HG03558 (cell line): ENCODE measurements around the gene KCNJ11.

ENCODE experiments used
- ATAC-seq: cut with Tn5 transposase; IDR thresholded peaks from one replicate; pipeline ENCODE4 v1.9.1; 2021; ENCODE audit warnings: moderate number of reproducible peaks; ENCODE audit not compliant: unreplicated experiment; ENCODE audit errors: extremely low read depth

Gene KCNJ11

DNA sequence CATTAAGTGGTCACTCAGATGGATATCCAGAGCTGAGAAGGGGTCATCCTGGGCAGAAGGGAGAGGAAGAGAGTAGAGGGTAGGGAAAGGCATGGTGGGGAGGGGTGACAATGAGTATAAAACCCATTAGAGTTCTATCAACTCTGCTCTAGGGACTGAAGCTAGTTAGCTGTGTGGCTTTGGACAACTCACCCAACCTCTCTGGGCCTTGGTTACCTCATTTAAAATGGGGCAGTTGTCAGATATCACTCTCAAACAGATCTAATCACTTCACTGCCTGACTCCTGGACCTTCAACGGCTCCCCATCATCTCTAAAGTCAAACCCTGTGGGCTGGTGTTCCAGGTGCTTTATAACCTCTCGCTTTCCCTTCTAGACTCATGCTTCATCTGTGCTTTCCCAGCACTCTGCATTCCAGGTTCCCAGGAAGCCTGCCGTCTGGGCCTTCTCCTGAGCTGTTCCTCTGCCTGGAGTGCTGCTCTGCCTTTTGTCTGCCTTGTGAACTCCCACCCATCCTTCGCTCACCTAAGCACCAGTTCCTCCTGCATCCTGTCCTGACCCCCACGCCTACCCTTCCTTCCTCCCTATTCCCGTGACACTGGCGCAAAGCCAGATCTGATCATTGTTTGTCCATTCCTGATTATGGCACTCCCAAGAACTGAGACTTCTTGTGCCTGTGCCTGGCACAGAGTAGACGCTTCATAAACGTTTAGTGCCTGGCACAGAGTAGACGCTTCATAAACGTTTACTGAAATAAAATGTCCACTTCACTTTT lies 22.3 kb upstream of the KCNJ11 start:
- no peak for ATAC-seq

- no peak for ATAC-seq
Observed at GRCh38 chr11:17408641-17409040, 20.2 kb upstream of the KCNJ11 start.

DNA sequence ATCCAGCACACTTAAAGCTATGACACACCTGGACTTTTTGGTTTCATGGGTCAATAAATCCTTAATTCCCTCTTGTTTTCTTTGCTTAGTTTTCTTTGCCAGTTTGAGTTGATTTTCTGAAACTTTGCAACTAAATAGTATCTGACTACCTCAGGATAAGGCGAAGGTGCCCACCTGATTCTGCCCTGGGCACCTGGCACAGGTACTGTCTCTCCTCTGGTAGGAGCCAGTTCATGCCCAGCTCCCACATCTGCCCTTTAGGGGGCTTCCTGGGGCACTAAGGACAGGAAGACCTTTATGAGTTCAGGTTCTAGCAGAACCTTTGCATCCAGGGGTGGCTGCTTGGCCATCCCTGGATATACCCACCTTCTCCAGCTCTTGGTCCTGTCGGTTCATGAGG lies 19.6 kb upstream of the KCNJ11 start:
- ATAC-seq, result no peak

DNA sequence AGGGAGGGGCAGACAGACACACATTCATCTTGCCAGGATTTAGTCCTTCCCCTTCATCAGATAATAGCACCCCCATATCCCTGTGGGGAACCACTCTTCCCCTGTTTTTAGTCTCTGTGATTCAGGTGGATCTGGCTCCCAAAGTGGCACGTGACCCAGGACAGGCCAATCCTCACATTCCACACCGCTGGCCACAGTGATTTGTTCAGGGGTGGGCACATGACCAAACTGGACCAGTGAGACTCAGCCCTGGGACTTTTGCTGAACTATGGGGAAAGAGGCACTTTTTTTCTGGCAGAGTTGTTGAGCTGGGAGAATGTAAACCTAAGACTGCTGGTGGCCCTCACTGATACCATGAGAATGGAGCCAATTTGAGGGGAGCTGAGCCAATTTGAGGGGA lies 19.1 kb upstream of the KCNJ11 start:
- no peak for ATAC-seq

GRCh38 chr11:17406818-17407149 lies 18.3 kb upstream of the KCNJ11 start:
- no peak for ATAC-seq

DNA sequence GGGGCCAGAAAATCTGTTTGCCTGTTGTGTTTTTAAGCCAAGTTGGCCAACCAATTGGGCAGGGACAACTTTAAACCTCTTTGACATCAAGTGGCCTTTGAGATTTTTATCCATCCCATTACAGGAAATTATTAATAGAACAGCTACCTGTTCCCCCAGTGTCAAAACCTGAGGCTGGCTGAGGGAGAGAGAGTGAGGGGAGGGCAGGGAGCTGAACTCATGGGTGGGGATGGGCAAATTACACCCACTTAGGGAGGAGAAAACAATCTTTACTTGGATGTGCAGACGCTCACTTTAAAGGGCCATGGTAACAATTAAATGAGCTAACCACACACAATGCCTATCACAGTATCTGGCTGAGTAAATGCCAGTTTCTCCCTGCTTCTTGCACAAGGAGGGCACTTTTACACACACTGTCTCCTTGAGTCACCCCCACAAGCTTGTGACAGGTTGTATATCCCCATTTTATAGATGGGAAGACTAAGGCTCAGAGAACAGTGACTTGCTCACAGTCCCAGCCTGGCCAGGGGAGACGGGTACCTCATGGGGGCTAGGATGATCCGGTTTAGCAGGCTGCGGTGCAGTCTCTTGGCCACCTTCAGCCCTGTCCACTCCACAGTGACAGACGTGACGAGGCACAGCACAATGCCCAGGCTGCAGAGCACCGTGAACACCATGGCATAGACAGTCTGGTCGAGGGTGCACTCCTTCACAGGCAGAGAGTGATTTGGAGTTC lies 17.8 kb upstream of the KCNJ11 start:
- ATAC-seq, result no peak

DNA sequence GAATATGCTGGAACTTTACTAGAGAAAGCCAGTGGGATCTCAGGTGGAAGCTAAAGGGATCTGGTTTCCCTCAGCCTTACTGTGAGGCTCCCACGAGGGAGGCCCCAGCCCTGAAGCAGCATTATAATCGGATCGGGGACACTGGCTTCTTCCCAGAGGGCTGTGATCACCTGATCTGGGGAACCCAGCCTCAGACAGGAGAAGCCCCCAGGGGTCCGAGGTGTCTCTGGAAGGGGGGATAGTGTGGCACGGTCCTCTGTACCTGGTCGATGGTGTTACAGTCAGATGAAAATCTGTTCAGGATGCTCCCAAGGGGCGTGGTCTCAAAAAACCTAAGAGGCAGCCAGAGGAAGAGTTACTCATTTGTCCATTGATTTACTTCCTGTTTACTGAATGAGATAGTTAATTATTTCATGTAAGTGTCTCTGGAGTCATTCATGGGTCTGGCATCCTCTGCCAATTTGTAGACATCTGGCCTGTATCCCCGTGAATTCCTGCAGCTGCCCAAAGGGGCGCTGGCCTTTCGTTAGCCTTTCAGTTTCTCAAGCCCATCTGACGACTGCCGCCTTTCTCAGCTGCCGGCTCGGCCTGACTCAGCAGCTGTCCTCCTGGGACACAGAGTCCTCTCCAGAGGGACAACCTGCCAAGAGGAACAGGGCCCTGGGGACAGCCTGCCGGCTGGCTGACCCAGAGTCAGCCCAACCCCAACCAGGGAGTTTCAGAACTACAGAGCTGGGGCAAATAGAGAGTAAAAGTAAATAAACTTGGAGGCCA lies 17.0 kb upstream of the KCNJ11 start:
- no peak for ATAC-seq

- ATAC-seq, result no peak
Observed at GRCh38 chr11:17403980-17404759, 15.7 kb upstream of the KCNJ11 start.

DNA sequence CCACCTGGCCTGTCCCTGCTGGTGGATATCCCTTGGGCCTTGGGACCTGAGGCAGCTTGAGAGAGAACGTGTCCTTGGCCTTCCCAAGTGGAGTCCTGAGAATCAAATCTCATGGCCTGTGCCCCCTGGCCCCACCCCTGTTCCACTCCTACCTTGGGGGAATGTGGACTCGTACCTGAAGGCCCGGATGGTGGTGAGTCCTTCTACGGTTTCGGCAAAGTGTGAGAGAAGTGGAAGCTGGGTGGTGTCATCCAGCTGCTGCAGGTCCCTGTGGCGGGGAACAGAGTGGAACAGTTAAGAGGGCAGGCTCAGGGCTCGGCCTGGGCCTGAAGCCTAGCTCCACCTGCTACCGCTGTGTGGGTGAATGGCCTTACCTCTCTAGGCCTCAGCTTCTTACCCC lies 14.0 kb upstream of the KCNJ11 start:
- ATAC-seq, result no peak

DNA sequence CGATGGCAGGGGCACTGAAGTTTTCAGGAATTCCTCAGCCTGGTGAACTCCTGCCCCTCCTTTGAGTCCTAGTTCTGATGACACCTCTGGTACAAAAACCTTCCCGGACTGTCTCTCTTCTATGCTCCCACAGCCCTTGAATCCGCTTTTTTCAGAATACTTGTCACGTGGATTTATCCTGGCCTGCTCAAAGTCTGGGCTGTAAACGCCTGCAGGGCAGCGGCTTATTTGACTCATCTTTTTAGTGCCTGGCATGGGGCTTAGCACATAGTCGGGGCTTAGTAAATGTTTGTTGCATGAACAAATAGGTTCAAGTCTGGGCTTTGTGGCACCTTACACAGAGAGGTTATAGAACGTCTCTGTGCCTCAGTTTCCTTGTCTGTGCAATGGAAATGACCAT lies 13.4 kb upstream of the KCNJ11 start:
- ATAC-seq, result no peak

GRCh38 chr11:17401316-17401715 lies 12.9 kb upstream of the KCNJ11 start:
- no peak for ATAC-seq

GRCh38 chr11:17400048-17400775 lies 11.8 kb upstream of the KCNJ11 start:
- ATAC-seq, result no peak

DNA sequence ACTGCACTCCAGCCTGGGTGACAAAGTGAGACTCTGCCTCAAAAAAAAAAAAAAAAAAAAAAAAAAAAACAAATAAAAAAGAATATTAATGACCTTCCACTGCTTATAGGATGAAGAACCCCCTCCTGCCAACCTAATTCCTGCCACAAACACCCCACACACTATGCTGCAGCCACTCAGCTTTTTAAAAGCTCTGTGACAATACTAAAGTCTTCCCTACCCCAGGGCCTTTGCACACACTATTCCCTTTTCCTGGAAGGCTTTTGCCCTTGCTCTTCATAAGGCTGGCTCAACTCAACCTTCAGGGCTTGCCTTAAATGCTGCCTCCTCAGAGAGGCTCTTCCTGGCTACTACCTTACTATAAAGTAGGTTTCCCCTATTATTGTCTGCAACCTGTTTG lies 10.8 kb upstream of the KCNJ11 start:
- ATAC-seq, result no peak

GRCh38 chr11:17397311-17398002 lies 9.0 kb upstream of the KCNJ11 start:
- no peak for ATAC-seq

DNA sequence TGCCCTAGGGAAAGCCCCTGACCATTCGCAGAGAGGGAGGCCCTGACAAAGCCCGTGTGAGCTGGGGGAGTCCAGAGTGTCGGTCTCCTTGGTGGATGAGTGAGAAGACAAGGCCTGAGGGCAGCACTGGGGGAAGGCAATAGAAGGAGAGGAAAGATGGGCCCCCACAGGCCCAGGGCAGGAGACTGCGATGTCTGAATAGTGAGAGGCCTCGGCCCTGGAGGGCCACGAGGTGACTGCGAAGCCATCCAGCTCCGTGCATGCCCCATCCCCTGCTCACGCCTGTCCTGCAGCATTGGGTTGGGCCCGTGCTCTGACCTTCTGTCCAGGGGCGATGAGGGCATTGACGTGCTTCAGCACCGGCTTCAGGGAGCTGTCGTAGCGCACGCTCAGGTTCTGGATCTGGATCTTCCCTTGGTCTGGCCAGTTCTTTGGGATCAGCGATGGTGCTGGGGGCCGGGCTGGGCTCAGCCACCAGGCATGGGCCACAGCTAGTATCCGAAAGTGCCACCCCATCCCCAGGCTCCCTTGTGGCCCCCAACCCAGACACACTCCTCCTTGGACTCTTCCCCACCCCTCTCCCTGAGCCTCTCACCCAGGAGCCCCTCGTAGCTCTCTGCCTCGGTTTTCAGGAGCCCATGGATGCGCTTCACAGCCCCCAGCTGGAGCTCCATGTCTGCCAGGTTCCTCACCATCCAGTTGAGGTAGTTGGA lies 8.3 kb upstream of the KCNJ11 start:
- no peak for ATAC-seq

DNA sequence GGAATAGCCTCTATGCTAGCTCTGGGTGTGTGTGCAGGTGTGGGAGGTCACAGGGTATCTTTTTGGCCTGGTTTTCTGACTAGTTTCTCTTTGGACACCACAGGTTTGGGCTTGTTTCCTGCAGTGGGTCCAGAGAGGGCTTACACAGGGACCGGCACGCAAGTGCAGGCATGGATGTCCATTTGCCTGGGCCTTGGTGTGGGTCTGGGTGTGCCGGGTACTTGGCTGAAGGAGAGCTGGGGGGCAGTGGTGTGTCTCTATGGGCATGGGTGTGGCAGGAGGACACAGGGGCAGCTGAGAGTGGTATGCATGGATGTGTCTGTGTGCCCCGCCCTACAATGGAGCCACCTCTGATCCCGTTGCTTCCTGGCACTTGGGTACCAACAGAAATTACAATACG lies 7.5 kb upstream of the KCNJ11 start:
- no peak for ATAC-seq

GRCh38 chr11:17395554-17395961 lies 7.1 kb upstream of the KCNJ11 start:
- no peak for ATAC-seq

GRCh38 chr11:17394743-17395390 lies 6.4 kb upstream of the KCNJ11 start:
- ATAC-seq, result no peak
